Adipocyte (in vitro differentiated cells): Measurements from ENCODE around the gene CLASP1.
"Not testable (repeated sequence)": the region's sequence is repeated elsewhere in the genome, so short reads cannot be mapped to it uniquely, and the experiment has no call there.

Experiments
- DNase-seq: peaks from one replicate; pipeline ENCODE4 v3.0.0-alpha.2; 2015; ENCODE audit warnings: low read depth
- H3K27me3 ChIP-seq: replicated peaks from 2 replicates; pipeline ENCODE4 v1.7.0; 2013; ENCODE audit warnings: mild to moderate bottlenecking, low read length, moderate library complexity; ENCODE audit not compliant: control insufficient read depth, insufficient read depth
- H3K36me3 ChIP-seq: 2 replicates; pipeline ENCODE4 v1.7.0; 2013; ENCODE audit warnings: low read length, mild to moderate bottlenecking, moderate library complexity; ENCODE audit not compliant: control insufficient read depth, insufficient read depth, severe bottlenecking
- H3K4me1 ChIP-seq: 2 replicates; pipeline ENCODE4 v1.7.0; 2013; ENCODE audit warnings: mild to moderate bottlenecking, low read length, moderate library complexity; ENCODE audit not compliant: control insufficient read depth, insufficient read depth
- H3K4me3 ChIP-seq: 2 replicates; pipeline ENCODE4 v1.7.0; 2013; ENCODE audit warnings: mild to moderate bottlenecking, low read length, moderate library complexity
- H3K9ac ChIP-seq: 2 replicates; pipeline ENCODE4 v1.7.0; 2013; ENCODE audit warnings: mild to moderate bottlenecking, low read length, moderate library complexity
- H3K9me3 ChIP-seq: 2 replicates; pipeline ENCODE4 v1.7.0; 2013; ENCODE audit warnings: mild to moderate bottlenecking, low read length, moderate library complexity; ENCODE audit not compliant: control insufficient read depth

CLASP1 gene

DNA sequence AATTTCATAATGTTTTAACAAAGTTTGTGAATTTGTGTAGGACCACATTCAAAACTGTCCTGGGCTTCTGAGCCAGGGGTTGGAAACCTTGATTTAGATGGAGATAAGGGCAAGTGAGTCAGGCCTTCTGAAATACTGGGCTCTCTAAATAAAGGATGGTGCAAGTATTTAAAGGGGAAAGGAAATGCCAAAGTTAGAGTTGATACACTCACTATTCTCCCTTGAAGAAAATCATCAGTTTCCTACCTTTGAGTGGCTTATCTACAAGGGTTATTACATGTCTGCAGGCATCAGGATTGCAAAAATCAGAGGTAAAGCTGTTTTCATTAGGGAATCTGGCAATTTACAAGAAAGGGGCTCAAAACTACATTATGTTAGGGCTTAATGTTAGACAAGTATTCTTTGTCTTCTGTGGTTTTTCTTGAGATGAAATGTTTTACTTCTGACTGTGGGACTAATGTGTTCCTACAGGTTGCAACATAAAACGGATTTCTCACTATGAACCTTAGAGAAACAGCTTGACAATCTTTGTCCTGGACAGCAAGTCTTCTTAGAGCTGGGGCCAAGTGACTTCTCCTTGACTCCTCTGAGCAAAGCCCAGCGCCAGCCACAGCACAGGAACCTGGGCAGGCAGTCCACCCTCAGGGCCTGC, 87.5 kb downstream of the CLASP1 start:
- no peaks in the 10 kb centered on the region for H3K27me3 ChIP-seq
- H3K9ac ChIP-seq = no peak overlapping the region
- no peak overlapping the region for H3K4me3 ChIP-seq
- H3K36me3 ChIP-seq = no peaks in the 10 kb centered on the region
- peaks cover 29% of the 10 kb centered on the region for H3K4me1 ChIP-seq
- H3K9me3 ChIP-seq = no peaks in the 10 kb centered on the region
- DNase-seq = peak; percentile 68

DNA sequence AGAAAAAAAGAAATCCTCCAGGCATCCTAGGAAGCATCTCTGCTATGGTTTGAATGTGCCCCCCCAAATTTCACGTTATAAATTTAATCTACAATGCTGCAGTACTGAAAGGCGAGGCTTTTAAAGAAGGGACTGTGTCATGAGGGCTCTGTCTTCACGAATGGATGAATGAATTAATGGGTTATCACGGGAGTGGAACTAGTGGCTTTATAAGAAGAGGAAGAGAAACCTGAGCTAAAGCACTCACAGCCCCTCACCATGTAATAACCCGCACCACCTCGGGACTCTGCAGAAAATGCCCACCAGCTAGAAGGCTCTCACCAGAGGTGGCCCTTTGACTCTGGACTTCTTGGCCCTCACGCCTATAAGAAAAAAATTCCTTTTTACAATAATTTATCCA, 90.9 kb downstream of the CLASP1 start:
- Histone ChIP-seq H3K9ac (no peak overlapping the region), H3K4me1 (peaks cover 8% of the 10 kb centered on the region), H3K4me3 (no peak overlapping the region), H3K36me3 (no peaks in the 10 kb centered on the region), H3K27me3 (no peaks in the 10 kb centered on the region), H3K9me3 (no peaks in the 10 kb centered on the region)
- no peak for DNase-seq

DNA sequence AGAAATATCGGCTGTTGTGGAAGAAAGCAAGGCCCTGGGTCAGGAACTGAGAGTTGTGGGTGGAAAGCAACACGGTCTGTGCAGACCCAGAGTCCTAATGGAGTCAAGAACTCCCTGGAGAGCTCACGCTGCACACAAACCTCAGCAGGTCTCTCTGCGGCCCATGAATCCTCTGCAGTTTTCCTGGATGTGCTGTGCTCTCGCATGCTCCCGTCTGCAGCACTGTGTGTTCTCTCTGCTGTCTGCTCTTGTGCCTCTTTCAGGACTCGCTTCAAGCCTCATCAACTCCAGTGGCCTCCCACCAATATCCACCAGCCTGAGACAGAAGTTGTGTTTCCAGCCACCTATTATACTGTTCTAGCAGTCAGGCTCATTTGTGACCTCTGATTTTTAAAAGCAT, 94.3 kb downstream of the CLASP1 start:
- no peak for DNase-seq
- no peaks in the 10 kb centered on the region for H3K4me1 ChIP-seq
- H3K9ac ChIP-seq = no peak overlapping the region
- no peaks in the 10 kb centered on the region for H3K36me3 ChIP-seq
- no peak overlapping the region for H3K4me3 ChIP-seq
- H3K9me3 ChIP-seq = no peaks in the 10 kb centered on the region
- no peaks in the 10 kb centered on the region for H3K27me3 ChIP-seq

DNA sequence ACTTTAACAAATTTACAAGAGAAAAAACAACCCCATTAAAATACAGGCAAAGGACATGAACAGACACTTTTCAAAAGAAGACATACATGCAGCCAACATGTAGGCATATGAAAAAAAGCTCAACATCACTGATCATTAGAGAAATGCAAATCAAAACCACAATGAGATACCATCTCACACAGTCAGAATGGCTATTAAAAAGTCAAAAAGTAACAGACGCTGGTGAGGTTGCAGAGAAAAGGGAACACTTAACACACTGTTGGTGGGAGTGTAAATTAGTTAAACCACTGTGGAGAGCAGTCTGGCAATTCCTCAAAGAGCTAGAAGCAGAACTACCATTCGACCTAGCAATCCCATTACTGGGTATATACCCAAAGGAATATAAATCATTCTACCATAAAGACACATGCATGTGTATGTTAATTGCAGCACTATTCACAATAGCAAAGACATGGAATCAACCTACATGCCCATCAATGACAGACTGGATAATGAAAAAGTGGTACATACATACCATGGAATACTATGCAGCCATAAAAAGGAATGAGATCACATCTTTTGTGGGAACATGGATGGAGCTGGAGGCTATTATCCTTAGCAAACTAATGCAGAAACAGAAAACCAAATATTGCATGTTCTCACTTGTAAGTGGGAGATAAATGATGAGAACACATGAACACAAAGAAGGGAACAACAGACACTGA, 96.6 kb downstream of the CLASP1 start:
- H3K4me3 ChIP-seq, H3K27me3 ChIP-seq, H3K9me3 ChIP-seq, H3K9ac ChIP-seq, H3K4me1 ChIP-seq, DNase-seq, H3K36me3 ChIP-seq: not testable (repeated sequence)

DNA sequence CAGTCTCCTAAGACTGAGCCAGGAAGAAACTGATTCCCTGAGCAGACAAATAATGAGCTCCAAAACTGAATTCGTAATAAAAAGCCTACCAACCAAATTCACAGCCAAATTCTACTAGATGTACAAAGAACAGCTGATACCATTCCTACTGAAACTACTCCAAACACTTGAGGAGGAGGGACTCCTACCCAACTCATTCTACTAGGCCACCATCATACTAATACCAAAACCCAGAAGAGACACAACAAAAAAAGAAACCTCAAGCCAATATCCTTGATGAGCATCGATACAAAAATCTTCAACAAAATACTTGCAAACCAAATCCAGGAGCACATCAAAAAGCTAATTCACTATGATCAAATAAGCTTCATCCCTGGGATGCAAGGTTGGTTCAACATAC, 98.6 kb downstream of the CLASP1 start:
- H3K4me1 ChIP-seq = no peaks in the 10 kb centered on the region
- H3K27me3 ChIP-seq = no peaks in the 10 kb centered on the region
- DNase-seq = no peak
- no peak overlapping the region for H3K9ac ChIP-seq
- H3K4me3 ChIP-seq = no peak overlapping the region
- H3K9me3 ChIP-seq = peaks cover 10% of the 10 kb centered on the region
- H3K36me3 ChIP-seq = no peaks in the 10 kb centered on the region

DNA sequence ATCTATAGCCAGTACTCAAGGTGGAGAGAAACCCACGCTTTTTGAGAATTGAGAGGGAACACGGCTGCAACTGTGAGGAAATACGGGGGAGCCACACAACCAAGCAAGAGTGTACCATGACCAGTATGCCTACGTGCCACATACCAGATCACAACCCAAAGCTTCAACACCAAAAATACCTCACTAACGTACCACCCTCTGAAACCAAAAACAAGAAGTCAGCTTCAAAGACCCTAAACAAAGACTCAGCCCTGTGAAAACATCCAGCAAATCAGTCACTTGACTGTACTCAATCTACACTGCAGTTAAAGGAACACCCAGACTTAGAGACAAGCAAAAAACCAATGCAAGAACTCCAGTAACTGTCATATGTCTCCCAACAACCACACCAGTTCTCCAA, 101.6 kb downstream of the CLASP1 start:
- H3K4me1 ChIP-seq = peaks cover 11% of the 10 kb centered on the region
- no peak overlapping the region for H3K9ac ChIP-seq
- DNase-seq = no peak
- no peaks in the 10 kb centered on the region for H3K27me3 ChIP-seq
- peaks cover 10% of the 10 kb centered on the region for H3K9me3 ChIP-seq
- H3K4me3 ChIP-seq = no peak overlapping the region
- no peaks in the 10 kb centered on the region for H3K36me3 ChIP-seq

DNA sequence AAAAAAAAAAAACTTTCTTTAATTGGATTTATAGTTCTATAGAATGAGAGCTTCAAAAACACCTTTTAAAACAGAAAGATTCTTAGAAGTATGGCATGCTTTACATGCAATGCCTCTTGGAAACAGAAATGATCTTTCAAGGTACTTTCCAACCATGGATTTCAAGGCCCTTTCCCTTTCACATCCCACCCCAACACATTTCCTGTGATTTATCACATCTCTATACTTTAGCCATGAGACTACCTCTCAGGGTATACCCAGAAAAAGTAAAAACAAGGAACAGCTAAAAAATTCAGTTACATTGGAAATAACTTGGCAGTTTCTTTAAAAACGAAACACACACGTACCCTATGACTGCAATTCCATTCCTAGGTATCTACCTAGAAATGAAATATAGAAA, 103.3 kb downstream of the CLASP1 start:
- Histone ChIP-seq H3K4me1 (peaks cover 11% of the 10 kb centered on the region), H3K27me3 (no peaks in the 10 kb centered on the region), H3K4me3 (no peak overlapping the region), H3K9ac (no peak overlapping the region), H3K9me3 (peaks cover 10% of the 10 kb centered on the region), H3K36me3 (no peaks in the 10 kb centered on the region)
- no peak for DNase-seq

DNA sequence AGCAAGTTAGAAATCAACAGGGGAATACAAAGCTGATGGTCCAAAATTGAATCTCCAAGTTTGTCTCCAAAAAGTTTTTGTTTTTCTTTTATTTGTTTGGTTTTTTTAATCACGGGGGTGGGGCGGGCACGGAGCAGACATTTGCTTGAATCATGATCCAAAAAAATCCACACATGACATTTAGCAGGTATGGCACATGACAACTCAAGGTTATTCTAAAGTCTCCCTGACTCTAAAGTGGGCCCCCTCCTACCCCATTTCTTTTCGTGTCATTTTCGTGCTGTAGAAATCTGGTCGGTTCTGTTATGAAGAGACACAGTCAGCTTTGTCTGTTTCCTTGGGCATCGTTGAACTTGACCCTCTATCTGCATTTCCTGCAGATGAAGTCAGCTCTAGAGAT, 104.0 kb downstream of the CLASP1 start:
- no peak for DNase-seq
- no peaks in the 10 kb centered on the region for H3K27me3 ChIP-seq
- H3K4me1 ChIP-seq = peaks cover 11% of the 10 kb centered on the region
- H3K36me3 ChIP-seq = no peaks in the 10 kb centered on the region
- H3K4me3 ChIP-seq = no peak overlapping the region
- H3K9me3 ChIP-seq = peaks cover 10% of the 10 kb centered on the region
- no peak overlapping the region for H3K9ac ChIP-seq

DNA sequence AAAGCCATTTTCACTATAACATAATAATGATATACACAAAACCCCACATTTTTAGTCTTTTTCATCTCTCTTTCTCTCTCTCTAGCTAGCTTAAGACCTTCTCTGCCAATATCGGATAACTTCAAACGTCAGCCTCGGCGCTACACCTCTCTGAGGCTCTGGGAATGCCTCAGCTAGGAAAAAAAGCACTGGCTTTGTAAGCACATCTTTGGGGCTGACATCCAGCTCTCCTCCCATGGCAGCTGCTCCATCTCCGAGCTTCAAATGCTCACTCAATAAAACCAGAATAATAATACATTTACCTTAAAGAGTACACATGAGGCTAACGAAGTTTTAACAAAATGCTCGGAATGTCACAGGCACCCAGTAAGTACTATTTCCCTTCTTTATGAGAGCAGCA, 107.8 kb downstream of the CLASP1 start:
- Histone ChIP-seq H3K4me3 (no peak overlapping the region), H3K9ac (no peak overlapping the region), H3K36me3 (no peaks in the 10 kb centered on the region), H3K27me3 (no peaks in the 10 kb centered on the region), H3K4me1 (peaks cover 23% of the 10 kb centered on the region), H3K9me3 (no peaks in the 10 kb centered on the region)
- no peak for DNase-seq

DNA sequence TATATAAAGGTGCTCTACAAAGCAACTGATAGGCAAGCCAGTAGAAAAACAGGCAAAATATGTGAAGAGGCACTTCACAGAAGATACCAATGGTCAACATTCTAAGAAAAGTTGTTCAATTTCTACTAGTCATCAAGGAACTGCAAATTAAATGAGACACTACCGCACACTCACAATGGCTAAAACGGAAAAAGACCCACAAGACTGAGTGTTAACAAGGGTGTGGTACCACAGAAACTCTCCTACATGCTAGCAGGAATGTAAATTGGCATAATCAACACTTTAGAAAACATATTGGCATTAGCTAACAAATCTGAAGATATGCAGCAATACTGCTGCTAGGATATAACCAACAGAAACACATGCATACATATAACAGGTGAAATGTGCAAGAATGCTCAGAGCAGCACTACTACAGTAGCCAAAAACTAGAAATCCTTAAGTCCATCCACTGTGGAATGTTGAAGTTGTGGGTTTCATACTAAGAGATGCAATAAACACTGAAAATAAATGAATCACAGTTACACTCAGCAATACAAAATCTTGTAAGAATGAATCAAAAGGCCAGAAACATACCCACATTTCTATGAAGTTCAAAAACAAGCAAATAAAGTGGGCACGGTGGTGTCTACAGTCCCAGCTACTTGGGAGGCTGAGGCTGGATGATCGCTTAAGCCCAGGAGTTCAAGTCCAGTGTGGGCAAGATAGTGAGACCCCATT, 109.4 kb downstream of the CLASP1 start:
- Histone ChIP-seq H3K27me3 (no peaks in the 10 kb centered on the region), H3K4me3 (peak overlapping the region; percentile 64), H3K36me3 (no peaks in the 10 kb centered on the region), H3K9ac (no peak overlapping the region), H3K4me1 (peaks cover 23% of the 10 kb centered on the region), H3K9me3 (no peaks in the 10 kb centered on the region)
- no peak for DNase-seq

DNA sequence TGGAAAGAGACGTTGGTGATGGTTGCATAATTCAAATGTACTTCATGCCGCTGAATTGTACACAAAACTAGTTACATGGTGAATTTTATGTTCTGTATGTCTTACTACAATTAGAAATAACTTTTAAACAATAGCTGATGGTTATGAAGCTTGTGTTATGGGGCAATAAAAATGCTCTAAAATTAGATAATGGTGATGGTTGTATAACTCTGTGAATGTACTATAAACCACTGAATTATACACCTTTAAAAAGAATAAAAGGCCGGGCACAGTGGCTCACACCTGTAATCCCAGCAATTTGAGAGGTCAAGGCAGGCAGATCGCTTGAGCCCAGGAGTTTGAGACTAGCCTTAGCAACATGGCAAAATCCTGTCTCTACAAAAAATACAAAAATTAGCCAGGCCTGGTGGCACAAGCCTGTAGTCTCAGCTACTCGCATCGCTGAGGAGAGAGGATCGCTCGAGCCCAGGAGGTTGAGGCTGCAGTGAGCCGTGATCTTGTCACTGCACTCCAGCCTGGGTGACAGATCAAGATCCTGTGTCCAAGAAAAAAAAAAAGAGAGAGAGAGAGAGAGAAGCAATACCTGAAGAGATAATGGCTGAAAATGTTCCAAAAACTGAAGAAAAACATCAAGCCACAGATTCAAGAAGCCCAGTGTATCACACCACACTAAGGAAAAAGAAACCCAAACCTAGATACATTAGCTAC, 112.3 kb downstream of the CLASP1 start:
- H3K9ac ChIP-seq = no peak overlapping the region
- no peak overlapping the region for H3K4me3 ChIP-seq
- DNase-seq = no peak

More for the DNA sequence above, 112.3 kb downstream of the CLASP1 start:
- H3K4me1 ChIP-seq = peaks cover 17% of the 10 kb centered on the region
- H3K9me3 ChIP-seq = no peaks in the 10 kb centered on the region
- H3K27me3 ChIP-seq = no peaks in the 10 kb centered on the region
- no peaks in the 10 kb centered on the region for H3K36me3 ChIP-seq
